K562 (cell line): Measurements from ENCODE around the gene CEP68. TPM values are rescaled to one million over a fixed set of nuclear protein-coding genes. Genes with fewer than 3 reads are reported as not detected.

ENCODE experiments used
- BACH1 ChIP-seq: fragments of 200-800 bp; sonication (Bioruptor generic); IDR thresholded peaks from 2 replicates; pipeline ENCODE4 v1.6.1; 2016; ENCODE audit warnings: missing genetic modification characterization, missing compliant biosample characterization
- CBFA2T3 ChIP-seq: fragments of 450-650 bp; IDR thresholded peaks from 2 replicates; pipeline ENCODE4 v1.6.1; 2017
- ETS2 ChIP-seq: IDR thresholded peaks from 2 replicates; pipeline ENCODE4 v1.6.1; 2016; ENCODE audit warnings: borderline replicate concordance, missing genetic modification characterization, mild to moderate bottlenecking, moderate library complexity, missing compliant biosample characterization; ENCODE audit not compliant: poor library complexity, severe bottlenecking
- KDM4B ChIP-seq, 2 experiments: fragments of 450-650 bp in 1 of 2; sonication (generic) in 1 of 2; IDR thresholded peaks; 2 replicates each; pipeline ENCODE4 v1.6.1; 2016 to 2017; ENCODE audit warnings: borderline replicate concordance in 2 of 2, antibody characterized with exemption in 1 of 2, low read depth in 1 of 2, mild to moderate bottlenecking in 1 of 2
- NONO ChIP-seq, 2 experiments: fragments of 200-400 bp in 1 of 2; fragments of 450-650 bp in 1 of 2; formaldehyde crosslinking in 1 of 2; IDR thresholded peaks; 2 replicates each; pipeline ENCODE4 v1.6.1; 2017; ENCODE audit warnings: low read depth in 2 of 2, mild to moderate bottlenecking in 2 of 2, moderate library complexity in 2 of 2, low read length in 1 of 2
- PCBP1 ChIP-seq: fragments of 200-400 bp; formaldehyde crosslinking; IDR thresholded peaks from 2 replicates; pipeline ENCODE4 v1.6.1; 2018; ENCODE audit warnings: mild to moderate bottlenecking, low read depth, low read length; ENCODE audit not compliant: poor library complexity, severe bottlenecking
- ZNF766 ChIP-seq: fragments of 200-800 bp; sonication (Bioruptor generic); conservative IDR thresholded peaks from 2 replicates; pipeline ENCODE4 v1.6.1; 2016; ENCODE audit warnings: missing genetic modification characterization, missing compliant biosample characterization
- polyA plus RNA-seq, 8 experiments: library from polyadenylated mRNA; depleted of rRNA in 4 of 8; stranded (reverse) in 5 of 8; unstranded in 3 of 8; fragments of >200 nt; fragmentation: Nextera tagmentation in 2 of 8; fragmentation: Illumina TruSeq in 1 of 8; extraction: Ambion mirVana in 2 of 8; extraction: Trizol in 1 of 8; gene quantifications; 2 replicates each; pipeline versions ENCODE4 v1.2.1 to v1.2.3, GENCODE V29; 2011 to 2014; ENCODE audit warnings: inconsistent platforms in 1 of 8, missing spikeins in 1 of 8
- total RNA-seq, 7 experiments: library from RNA; depleted of rRNA in 6 of 7; stranded (reverse); fragments of >200 nt in 6 of 7; fragmentation: Illumina TruSeq in 2 of 7; extraction: Trizol in 2 of 7; gene quantifications; 2 replicates each; pipeline versions ENCODE4 v1.2.1 to v1.2.3, GENCODE V29; 2011 to 2021; ENCODE audit warnings: low replicate concordance in 1 of 7
- TF ChIP-seq, protein P1 (sequence below): fragments of 450-650 bp; IDR thresholded peaks from 2 replicates; pipeline ENCODE4 v1.6.1; 2016
- TF ChIP-seq, protein P2 (sequence below): fragments of 200-800 bp; sonication (Bioruptor generic); IDR thresholded peaks from 2 replicates; pipeline ENCODE4 v1.6.1; 2016; ENCODE audit warnings: missing genetic modification characterization, missing compliant biosample characterization
- TF ChIP-seq, protein P3 (sequence below): sonication (generic); formaldehyde crosslinking; IDR thresholded peaks from 2 replicates; pipeline ENCODE4 v1.8.0; 2023; ENCODE audit warnings: mild to moderate bottlenecking, missing genetic modification reagents
- TF ChIP-seq, protein P4 (sequence below), 3 experiments: fragments of 200-800 bp in 1 of 3; fragments of 250-450 bp in 1 of 3; fragments of 450-650 bp in 1 of 3; sonication (Bioruptor Pico) in 1 of 3; sonication (Bioruptor generic) in 1 of 3; formaldehyde crosslinking in 1 of 3; IDR thresholded peaks; 2 replicates each; pipeline versions ENCODE4 v1.6.1 to v1.8.0; 2016 to 2022; ENCODE audit warnings: mild to moderate bottlenecking in 2 of 3, missing genetic modification characterization in 2 of 3, missing compliant biosample characterization in 1 of 3, moderate library complexity in 1 of 3

Gene CEP68
- total and polyA plus RNA-seq, 9 of the 15 experiments (the other 6 are each of a cell fraction or from before 2014, with no cell fraction given) = 1.4 to 8.5 (median 5.2) TPM

DNA sequence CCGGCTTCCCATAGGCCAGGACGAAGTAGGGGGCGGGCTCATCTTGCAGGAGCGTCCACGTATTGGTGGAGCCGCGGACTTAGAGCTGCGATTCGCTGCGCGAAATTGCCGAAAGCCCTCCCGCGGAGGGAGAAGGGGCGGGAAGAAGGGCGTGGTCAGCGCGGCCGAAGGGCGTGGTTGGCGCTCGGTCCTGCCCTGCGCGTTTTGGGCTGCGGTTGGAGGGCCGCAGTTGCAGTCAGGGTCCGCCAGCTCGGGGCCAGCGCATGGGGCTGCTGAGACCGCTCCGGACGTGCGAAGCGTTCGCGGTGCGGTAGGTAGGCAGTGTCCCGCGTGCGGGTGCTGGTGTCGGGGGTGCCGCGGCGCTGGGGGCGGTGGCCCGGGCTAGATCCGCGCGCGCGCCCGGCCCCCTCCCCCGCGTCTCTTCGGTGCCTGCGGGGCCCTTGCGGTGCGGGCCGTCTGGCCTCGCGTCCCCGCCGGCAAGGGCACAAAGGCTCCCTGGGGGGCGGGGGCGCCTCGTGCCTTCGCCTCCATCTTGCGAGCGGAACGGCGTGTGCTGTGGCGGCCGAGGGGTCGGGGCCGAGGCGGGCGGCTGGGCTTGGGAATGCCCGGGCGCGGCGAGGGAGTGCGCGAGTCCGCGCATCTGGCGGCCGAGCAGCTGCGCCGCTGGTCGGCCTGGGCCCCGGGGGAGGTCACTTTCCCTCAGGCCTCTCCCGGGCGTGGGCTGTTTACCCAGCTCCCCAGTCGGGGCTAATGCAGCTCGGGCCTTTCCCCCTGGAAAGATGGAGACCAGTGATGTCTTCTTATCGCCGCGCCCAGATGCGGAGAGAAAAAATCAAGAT is at the start of gene CEP68 (continued):
- peak; percentile 79 to 86 for TF ChIP-seq NONO (IDR thresholded peaks at IDR 0.05; ENCODE audit: low read depth in 2 of 2, low read length in 1 of 2)
- TF ChIP-seq KDM4B (IDR thresholded peaks at IDR 0.05; ENCODE audit: borderline replicate concordance in 2 of 2, low read depth in 1 of 2) = no peak
- TF ChIP-seq BACH1 = no peak
- TF ChIP-seq, protein P1, sequence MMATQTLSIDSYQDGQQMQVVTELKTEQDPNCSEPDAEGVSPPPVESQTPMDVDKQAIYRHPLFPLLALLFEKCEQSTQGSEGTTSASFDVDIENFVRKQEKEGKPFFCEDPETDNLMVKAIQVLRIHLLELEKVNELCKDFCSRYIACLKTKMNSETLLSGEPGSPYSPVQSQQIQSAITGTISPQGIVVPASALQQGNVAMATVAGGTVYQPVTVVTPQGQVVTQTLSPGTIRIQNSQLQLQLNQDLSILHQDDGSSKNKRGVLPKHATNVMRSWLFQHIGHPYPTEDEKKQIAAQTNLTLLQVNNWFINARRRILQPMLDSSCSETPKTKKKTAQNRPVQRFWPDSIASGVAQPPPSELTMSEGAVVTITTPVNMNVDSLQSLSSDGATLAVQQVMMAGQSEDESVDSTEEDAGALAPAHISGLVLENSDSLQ = no peak; the same call in 1 of the 2 replicates
- TF ChIP-seq, protein P2, sequence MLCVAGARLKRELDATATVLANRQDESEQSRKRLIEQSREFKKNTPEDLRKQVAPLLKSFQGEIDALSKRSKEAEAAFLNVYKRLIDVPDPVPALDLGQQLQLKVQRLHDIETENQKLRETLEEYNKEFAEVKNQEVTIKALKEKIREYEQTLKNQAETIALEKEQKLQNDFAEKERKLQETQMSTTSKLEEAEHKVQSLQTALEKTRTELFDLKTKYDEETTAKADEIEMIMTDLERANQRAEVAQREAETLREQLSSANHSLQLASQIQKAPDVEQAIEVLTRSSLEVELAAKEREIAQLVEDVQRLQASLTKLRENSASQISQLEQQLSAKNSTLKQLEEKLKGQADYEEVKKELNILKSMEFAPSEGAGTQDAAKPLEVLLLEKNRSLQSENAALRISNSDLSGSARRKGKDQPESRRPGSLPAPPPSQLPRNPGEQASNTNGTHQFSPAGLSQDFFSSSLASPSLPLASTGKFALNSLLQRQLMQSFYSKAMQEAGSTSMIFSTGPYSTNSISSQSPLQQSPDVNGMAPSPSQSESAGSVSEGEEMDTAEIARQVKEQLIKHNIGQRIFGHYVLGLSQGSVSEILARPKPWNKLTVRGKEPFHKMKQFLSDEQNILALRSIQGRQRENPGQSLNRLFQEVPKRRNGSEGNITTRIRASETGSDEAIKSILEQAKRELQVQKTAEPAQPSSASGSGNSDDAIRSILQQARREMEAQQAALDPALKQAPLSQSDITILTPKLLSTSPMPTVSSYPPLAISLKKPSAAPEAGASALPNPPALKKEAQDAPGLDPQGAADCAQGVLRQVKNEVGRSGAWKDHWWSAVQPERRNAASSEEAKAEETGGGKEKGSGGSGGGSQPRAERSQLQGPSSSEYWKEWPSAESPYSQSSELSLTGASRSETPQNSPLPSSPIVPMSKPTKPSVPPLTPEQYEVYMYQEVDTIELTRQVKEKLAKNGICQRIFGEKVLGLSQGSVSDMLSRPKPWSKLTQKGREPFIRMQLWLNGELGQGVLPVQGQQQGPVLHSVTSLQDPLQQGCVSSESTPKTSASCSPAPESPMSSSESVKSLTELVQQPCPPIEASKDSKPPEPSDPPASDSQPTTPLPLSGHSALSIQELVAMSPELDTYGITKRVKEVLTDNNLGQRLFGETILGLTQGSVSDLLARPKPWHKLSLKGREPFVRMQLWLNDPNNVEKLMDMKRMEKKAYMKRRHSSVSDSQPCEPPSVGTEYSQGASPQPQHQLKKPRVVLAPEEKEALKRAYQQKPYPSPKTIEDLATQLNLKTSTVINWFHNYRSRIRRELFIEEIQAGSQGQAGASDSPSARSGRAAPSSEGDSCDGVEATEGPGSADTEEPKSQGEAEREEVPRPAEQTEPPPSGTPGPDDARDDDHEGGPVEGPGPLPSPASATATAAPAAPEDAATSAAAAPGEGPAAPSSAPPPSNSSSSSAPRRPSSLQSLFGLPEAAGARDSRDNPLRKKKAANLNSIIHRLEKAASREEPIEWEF (CRISPR knock-in tag) = no peak
- TF ChIP-seq, protein P3, sequence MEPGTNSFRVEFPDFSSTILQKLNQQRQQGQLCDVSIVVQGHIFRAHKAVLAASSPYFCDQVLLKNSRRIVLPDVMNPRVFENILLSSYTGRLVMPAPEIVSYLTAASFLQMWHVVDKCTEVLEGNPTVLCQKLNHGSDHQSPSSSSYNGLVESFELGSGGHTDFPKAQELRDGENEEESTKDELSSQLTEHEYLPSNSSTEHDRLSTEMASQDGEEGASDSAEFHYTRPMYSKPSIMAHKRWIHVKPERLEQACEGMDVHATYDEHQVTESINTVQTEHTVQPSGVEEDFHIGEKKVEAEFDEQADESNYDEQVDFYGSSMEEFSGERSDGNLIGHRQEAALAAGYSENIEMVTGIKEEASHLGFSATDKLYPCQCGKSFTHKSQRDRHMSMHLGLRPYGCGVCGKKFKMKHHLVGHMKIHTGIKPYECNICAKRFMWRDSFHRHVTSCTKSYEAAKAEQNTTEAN (CRISPR knock-in tag) = no peak
- no peak for TF ChIP-seq ZNF766 (CRISPR knock-in tag)
- TF ChIP-seq, protein P4, sequence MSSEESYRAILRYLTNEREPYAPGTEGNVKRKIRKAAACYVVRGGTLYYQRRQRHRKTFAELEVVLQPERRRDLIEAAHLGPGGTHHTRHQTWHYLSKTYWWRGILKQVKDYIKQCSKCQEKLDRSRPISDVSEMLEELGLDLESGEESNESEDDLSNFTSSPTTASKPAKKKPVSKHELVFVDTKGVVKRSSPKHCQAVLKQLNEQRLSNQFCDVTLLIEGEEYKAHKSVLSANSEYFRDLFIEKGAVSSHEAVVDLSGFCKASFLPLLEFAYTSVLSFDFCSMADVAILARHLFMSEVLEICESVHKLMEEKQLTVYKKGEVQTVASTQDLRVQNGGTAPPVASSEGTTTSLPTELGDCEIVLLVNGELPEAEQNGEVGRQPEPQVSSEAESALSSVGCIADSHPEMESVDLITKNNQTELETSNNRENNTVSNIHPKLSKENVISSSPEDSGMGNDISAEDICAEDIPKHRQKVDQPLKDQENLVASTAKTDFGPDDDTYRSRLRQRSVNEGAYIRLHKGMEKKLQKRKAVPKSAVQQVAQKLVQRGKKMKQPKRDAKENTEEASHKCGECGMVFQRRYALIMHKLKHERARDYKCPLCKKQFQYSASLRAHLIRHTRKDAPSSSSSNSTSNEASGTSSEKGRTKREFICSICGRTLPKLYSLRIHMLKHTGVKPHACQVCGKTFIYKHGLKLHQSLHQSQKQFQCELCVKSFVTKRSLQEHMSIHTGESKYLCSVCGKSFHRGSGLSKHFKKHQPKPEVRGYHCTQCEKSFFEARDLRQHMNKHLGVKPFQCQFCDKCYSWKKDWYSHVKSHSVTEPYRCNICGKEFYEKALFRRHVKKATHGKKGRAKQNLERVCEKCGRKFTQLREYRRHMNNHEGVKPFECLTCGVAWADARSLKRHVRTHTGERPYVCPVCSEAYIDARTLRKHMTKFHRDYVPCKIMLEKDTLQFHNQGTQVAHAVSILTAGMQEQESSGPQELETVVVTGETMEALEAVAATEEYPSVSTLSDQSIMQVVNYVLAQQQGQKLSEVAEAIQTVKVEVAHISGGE (CRISPR knock-in tag; IDR thresholded peaks at IDR 0.05) = 0 out of 6 replicates have a peak, but pooled peaks of 1 of the 3 experiments have one; percentile 54
- TF ChIP-seq PCBP1 = no peak
- peak; percentile 92 for TF ChIP-seq CBFA2T3
- TF ChIP-seq ETS2 = no peak
